ENCODE results near the gene ZNF555. TPM values are rescaled to one million over a fixed set of nuclear protein-coding genes. Genes with fewer than 3 reads are reported as not detected.

ZNF555 gene
- total and polyA plus RNA-seq, 9 of the 15 experiments (the other 6 are each of a cell fraction or from before 2014, with no cell fraction given): 2.0 to 6.7 (median 5.4) TPM

GRCh38 chr19:2802826-2803225 lies 38.4 kb upstream of the ZNF555 start:
- Histone ChIP-seq H2AFZ (ENCODE audit: low read depth, low read length) (no peak overlapping the region), H3K4me2 (ENCODE audit: insufficient read depth, low read length) (no peak overlapping the region), H3K9me3 (replicated peaks; ENCODE audit: control insufficient read depth, insufficient read depth, low read depth, low read length) (no peaks in the 10 kb centered on the region), H3K36me3 (ENCODE audit: control insufficient read depth, insufficient read depth, low read length) (peaks cover 93% of the 10 kb centered on the region; the same call in 2 of the 3 replicates), H3K4me3 (no peak overlapping the region), H3K79me2 (ENCODE audit: control insufficient read depth, insufficient read depth, low read length) (no peaks in the 10 kb centered on the region), H3K27ac (ENCODE audit: extremely low read depth, low read depth, low read length) (no peak overlapping the region), H3K9ac (ENCODE audit: insufficient read depth in 1 of 2, low read depth in 2 of 2, low read length in 2 of 2) (no peak overlapping the region), H4K20me1 (replicated peaks; ENCODE audit: control insufficient read depth, insufficient read depth, low read length) (no peaks in the 10 kb centered on the region), H3K4me1 (replicated peaks in 1 of 2; ENCODE audit: control insufficient read depth in 2 of 2, insufficient read depth in 2 of 2, low read length in 2 of 2) (peaks cover 0 to 14% of the 10 kb centered on the region in 2 experiments; a peak in 2 of 5 replicates), H3K9me1 (ENCODE audit: control insufficient read depth, insufficient read depth, low read length) (no peaks in the 10 kb centered on the region), H3K27me3 (ENCODE audit: control insufficient read depth in 2 of 2, insufficient read depth in 2 of 2, low read length in 2 of 2) (no peaks in the 10 kb centered on the region)
- ChIA-PET POLR2A (no interaction called here), CTCF (ENCODE audit: low intra/inter-chr PET ratio) (no interaction called here)
- in situ Hi-C loops (cut with MboI): no loop called here
- FAIRE-seq (no peak), DNase-seq (ENCODE audit: extremely low read depth in 1 of 4, low spot score in 3 of 4) (no peak), ATAC-seq (no peak)
- WGBS (ENCODE audit: insufficient coverage, low coverage, missing lambda C conversion rate): 97% methylated on average over 14 of the region's 17 CpGs
- BruUV-seq (replicated peaks): no TSS peak
- intact Hi-C loops (cut with micrococcal nuclease): no loop called here
- TF ChIP-seq NFYB (IDR thresholded peaks at IDR 0.05; ENCODE audit: extremely low read depth, insufficient read length): no peak
- no peak for TF ChIP-seq ZNF408 (CRISPR knock-in tag; IDR thresholded peaks at IDR 0.05; ENCODE audit: low read depth)
- no peak for TF ChIP-seq HLTF (IDR thresholded peaks at IDR 0.05)
- no peak for TF ChIP-seq SPI1 (IDR thresholded peaks at IDR 0.05; ENCODE audit: borderline replicate concordance, low read depth, low read length)
- TF ChIP-seq SMC3 (conservative IDR thresholded peaks at IDR 0.05; ENCODE audit: insufficient read depth, low read depth, low read length): no peak
- TF ChIP-seq ZNF41 (CRISPR knock-in tag; conservative IDR thresholded peaks at IDR 0.05): no peak
- TF ChIP-seq SOX6 (IDR thresholded peaks at IDR 0.05): no peak
- TF ChIP-seq GABPA (tag; conservative IDR thresholded peaks at IDR 0.05; ENCODE audit: low read depth): no peak
- TF ChIP-seq, protein P1, sequence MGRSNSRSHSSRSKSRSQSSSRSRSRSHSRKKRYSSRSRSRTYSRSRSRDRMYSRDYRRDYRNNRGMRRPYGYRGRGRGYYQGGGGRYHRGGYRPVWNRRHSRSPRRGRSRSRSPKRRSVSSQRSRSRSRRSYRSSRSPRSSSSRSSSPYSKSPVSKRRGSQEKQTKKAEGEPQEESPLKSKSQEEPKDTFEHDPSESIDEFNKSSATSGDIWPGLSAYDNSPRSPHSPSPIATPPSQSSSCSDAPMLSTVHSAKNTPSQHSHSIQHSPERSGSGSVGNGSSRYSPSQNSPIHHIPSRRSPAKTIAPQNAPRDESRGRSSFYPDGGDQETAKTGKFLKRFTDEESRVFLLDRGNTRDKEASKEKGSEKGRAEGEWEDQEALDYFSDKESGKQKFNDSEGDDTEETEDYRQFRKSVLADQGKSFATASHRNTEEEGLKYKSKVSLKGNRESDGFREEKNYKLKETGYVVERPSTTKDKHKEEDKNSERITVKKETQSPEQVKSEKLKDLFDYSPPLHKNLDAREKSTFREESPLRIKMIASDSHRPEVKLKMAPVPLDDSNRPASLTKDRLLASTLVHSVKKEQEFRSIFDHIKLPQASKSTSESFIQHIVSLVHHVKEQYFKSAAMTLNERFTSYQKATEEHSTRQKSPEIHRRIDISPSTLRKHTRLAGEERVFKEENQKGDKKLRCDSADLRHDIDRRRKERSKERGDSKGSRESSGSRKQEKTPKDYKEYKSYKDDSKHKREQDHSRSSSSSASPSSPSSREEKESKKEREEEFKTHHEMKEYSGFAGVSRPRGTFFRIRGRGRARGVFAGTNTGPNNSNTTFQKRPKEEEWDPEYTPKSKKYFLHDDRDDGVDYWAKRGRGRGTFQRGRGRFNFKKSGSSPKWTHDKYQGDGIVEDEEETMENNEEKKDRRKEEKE (IDR thresholded peaks at IDR 0.05; ENCODE audit: borderline replicate concordance in 1 of 2, control insufficient read depth in 1 of 2, low read depth in 2 of 2, low read length in 1 of 2): no peak
- no peak for TF ChIP-seq SUPT5H (IDR thresholded peaks at IDR 0.05)
- TF ChIP-seq CREB1 (IDR thresholded peaks at IDR 0.05): no peak
- TF ChIP-seq CREB1 (CRISPR knock-in tag; IDR thresholded peaks at IDR 0.05): no peak
- TF ChIP-seq ELF4 (CRISPR knock-in tag; IDR thresholded peaks at IDR 0.05): no peak
- TF ChIP-seq, protein P2, sequence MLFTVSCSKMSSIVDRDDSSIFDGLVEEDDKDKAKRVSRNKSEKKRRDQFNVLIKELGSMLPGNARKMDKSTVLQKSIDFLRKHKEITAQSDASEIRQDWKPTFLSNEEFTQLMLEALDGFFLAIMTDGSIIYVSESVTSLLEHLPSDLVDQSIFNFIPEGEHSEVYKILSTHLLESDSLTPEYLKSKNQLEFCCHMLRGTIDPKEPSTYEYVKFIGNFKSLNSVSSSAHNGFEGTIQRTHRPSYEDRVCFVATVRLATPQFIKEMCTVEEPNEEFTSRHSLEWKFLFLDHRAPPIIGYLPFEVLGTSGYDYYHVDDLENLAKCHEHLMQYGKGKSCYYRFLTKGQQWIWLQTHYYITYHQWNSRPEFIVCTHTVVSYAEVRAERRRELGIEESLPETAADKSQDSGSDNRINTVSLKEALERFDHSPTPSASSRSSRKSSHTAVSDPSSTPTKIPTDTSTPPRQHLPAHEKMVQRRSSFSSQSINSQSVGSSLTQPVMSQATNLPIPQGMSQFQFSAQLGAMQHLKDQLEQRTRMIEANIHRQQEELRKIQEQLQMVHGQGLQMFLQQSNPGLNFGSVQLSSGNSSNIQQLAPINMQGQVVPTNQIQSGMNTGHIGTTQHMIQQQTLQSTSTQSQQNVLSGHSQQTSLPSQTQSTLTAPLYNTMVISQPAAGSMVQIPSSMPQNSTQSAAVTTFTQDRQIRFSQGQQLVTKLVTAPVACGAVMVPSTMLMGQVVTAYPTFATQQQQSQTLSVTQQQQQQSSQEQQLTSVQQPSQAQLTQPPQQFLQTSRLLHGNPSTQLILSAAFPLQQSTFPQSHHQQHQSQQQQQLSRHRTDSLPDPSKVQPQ (CRISPR knock-in tag; IDR thresholded peaks at IDR 0.05; ENCODE audit: borderline replicate concordance): no peak
- no peak for TF ChIP-seq ZNF778 (CRISPR knock-in tag; IDR thresholded peaks at IDR 0.05)
- TF ChIP-seq, protein P3, sequence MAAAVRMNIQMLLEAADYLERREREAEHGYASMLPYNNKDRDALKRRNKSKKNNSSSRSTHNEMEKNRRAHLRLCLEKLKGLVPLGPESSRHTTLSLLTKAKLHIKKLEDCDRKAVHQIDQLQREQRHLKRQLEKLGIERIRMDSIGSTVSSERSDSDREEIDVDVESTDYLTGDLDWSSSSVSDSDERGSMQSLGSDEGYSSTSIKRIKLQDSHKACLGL (CRISPR knock-in tag; IDR thresholded peaks at IDR 0.05; ENCODE audit: borderline replicate concordance, poor library complexity, severe bottlenecking): no peak
- TF ChIP-seq HMGN3 (IDR thresholded peaks at IDR 0.05; ENCODE audit: borderline replicate concordance, extremely low read depth, insufficient read length, low read depth, low read length): no peak

All from K562 (cell line).